Measurements from ENCODE around the gene ERC2. TPM values are rescaled to one million over a fixed set of nuclear protein-coding genes. Genes with fewer than 3 reads are reported as not detected.

The ERC2 gene
- total RNA-seq, 2 experiments from 2014 or later, result not detected

DNA sequence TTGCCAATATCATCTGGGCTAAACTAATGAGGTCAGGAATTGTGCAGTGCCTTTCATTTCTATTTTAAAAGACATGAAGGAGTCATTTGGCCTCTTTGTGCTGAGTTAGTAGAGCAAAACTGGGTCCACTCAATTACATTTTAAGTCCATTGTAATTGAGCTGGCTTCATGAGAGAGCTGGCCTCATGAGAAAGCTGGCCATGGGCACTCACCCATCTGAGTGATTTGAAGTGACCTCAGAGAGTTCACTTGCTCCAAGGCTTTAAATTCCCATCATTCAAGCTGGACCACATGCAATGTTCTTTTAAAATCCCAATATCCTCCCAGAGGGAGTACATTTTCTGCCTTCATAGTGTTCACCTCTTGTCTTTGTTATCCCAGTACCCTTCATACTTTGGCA lies 645.3 kb downstream of the ERC2 start:
- H3K9me2 ChIP-seq (ENCODE audit: insufficient read depth, low read length), result no peaks in the 10 kb centered on the region
- intact Hi-C loops (cut with micrococcal nuclease; ENCODE audit: unreplicated experiment), result no loop called here

DNA sequence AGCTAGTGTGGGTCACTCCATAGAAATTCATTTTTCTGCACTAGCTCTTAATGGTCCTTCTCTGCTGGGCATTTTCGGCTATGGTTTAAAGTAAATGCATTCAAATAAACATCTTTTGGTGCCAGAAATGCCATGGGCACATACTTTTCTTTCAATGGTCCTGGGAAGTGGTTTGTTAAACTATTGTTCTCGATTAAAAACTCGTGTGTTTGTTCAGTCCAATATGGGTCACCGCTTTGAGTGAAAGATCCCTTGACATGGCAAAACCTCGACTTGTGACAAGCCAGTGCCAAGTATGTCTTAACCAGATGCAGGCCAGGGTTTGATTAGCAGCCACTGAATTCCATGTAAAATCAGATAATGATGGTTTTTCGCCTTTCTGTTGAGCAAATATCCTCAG lies 649.3 kb downstream of the ERC2 start:
- H3K4me1 ChIP-seq (ENCODE audit: insufficient read depth, low read length, poor library complexity, severe bottlenecking), result peaks cover 10% of the 10 kb centered on the region
- no peaks in the 10 kb centered on the region for H3K9me2 ChIP-seq (ENCODE audit: insufficient read depth, low read length)
- H3K27ac ChIP-seq (ENCODE audit: low read depth, low read length, poor library complexity, severe bottlenecking), result no peak overlapping the region
- no peaks in the 10 kb centered on the region for H3K79me2 ChIP-seq (ENCODE audit: insufficient read depth, low read depth, low read length)
- no TSS peak for BruUV-seq (replicated peaks)
- H3K9me3 ChIP-seq (ENCODE audit: low read length), result no peaks in the 10 kb centered on the region
- intact Hi-C loops (cut with micrococcal nuclease; ENCODE audit: unreplicated experiment), result no loop called here
- ChIA-PET POLR2A (no interaction called here), CTCF (ENCODE audit: unreplicated experiment) (no interaction called here)
- TF ChIP-seq EZH2phosphoT487 (IDR thresholded peaks at IDR 0.05; ENCODE audit: borderline replicate concordance, low read depth, low read length), result no peak
- TF ChIP-seq, protein P1, sequence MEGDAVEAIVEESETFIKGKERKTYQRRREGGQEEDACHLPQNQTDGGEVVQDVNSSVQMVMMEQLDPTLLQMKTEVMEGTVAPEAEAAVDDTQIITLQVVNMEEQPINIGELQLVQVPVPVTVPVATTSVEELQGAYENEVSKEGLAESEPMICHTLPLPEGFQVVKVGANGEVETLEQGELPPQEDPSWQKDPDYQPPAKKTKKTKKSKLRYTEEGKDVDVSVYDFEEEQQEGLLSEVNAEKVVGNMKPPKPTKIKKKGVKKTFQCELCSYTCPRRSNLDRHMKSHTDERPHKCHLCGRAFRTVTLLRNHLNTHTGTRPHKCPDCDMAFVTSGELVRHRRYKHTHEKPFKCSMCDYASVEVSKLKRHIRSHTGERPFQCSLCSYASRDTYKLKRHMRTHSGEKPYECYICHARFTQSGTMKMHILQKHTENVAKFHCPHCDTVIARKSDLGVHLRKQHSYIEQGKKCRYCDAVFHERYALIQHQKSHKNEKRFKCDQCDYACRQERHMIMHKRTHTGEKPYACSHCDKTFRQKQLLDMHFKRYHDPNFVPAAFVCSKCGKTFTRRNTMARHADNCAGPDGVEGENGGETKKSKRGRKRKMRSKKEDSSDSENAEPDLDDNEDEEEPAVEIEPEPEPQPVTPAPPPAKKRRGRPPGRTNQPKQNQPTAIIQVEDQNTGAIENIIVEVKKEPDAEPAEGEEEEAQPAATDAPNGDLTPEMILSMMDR (conservative IDR thresholded peaks at IDR 0.05; ENCODE audit: low read length), result no peak
- H2AFZ ChIP-seq (ENCODE audit: low read length), result no peak overlapping the region
- no peak overlapping the region for H3K4me2 ChIP-seq (ENCODE audit: low read length)
- H3K4me3 ChIP-seq (ENCODE audit: low read depth, low read length, poor library complexity, severe bottlenecking), result no peak overlapping the region
- no peaks in the 10 kb centered on the region for H4K20me1 ChIP-seq (ENCODE audit: insufficient read depth, low read length)
- no peaks in the 10 kb centered on the region for H3K36me3 ChIP-seq (ENCODE audit: insufficient read depth, low read length)
- no peak for DNase-seq (ENCODE audit: low spot score)

More for the DNA sequence above, 645.3 kb downstream of the ERC2 start:
- H3K79me2 ChIP-seq (ENCODE audit: insufficient read depth, low read depth, low read length), result no peaks in the 10 kb centered on the region
- BruUV-seq (replicated peaks), result no TSS peak
- ChIA-PET CTCF (ENCODE audit: unreplicated experiment) (no interaction called here), POLR2A (no interaction called here)
- no peaks in the 10 kb centered on the region for H4K20me1 ChIP-seq (ENCODE audit: insufficient read depth, low read length)
- no peaks in the 10 kb centered on the region for H3K36me3 ChIP-seq (ENCODE audit: insufficient read depth, low read length)
- H3K4me1 ChIP-seq (ENCODE audit: insufficient read depth, low read length, poor library complexity, severe bottlenecking), result no peaks in the 10 kb centered on the region
- no peak overlapping the region for H3K4me2 ChIP-seq (ENCODE audit: low read length)
- H3K27ac ChIP-seq (ENCODE audit: low read depth, low read length, poor library complexity, severe bottlenecking), result no peak overlapping the region
- no peak overlapping the region for H2AFZ ChIP-seq (ENCODE audit: low read length)
- H3K4me3 ChIP-seq (ENCODE audit: low read depth, low read length, poor library complexity, severe bottlenecking), result no peak overlapping the region
- no peaks in the 10 kb centered on the region for H3K9me3 ChIP-seq (ENCODE audit: low read length)
- no peak for DNase-seq (ENCODE audit: low spot score)
- no peak for TF ChIP-seq EZH2phosphoT487 (IDR thresholded peaks at IDR 0.05; ENCODE audit: borderline replicate concordance, low read depth, low read length)
- TF ChIP-seq, protein P1 (conservative IDR thresholded peaks at IDR 0.05; ENCODE audit: low read length), result no peak

DNA sequence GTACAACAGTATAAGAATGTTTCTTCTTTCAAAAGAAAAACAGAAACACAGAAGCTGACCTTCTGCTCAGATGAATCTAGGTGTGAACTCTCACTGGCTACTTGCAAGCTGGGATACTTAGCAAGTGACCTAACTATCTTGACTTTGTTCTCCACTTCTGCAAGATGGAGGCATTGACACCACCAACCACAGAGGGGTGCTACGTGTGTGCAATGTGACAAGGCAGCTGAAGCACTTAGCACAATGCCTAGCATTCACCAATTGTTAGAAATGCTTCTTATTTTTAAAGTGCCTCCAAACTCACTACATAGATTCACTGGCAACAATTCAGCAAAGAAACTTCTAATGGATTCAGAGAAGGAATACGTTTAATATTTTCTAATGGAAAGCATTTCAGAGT lies 649.8 kb downstream of the ERC2 start:
- Histone ChIP-seq H4K20me1 (ENCODE audit: insufficient read depth, low read length) (no peaks in the 10 kb centered on the region), H3K4me3 (ENCODE audit: low read depth, low read length, poor library complexity, severe bottlenecking) (no peak overlapping the region), H3K9me2 (ENCODE audit: insufficient read depth, low read length) (no peaks in the 10 kb centered on the region), H3K79me2 (ENCODE audit: insufficient read depth, low read depth, low read length) (no peaks in the 10 kb centered on the region), H3K4me2 (ENCODE audit: low read length) (no peak overlapping the region), H2AFZ (ENCODE audit: low read length) (no peak overlapping the region), H3K27ac (ENCODE audit: low read depth, low read length, poor library complexity, severe bottlenecking) (no peak overlapping the region), H3K9me3 (ENCODE audit: low read length) (no peaks in the 10 kb centered on the region), H3K36me3 (ENCODE audit: insufficient read depth, low read length) (no peaks in the 10 kb centered on the region), H3K4me1 (ENCODE audit: insufficient read depth, low read length, poor library complexity, severe bottlenecking) (peaks cover 10% of the 10 kb centered on the region)
- no TSS peak for BruUV-seq (replicated peaks)
- POLR2A ChIA-PET, result no interaction called here
- TF ChIP-seq EZH2phosphoT487 (IDR thresholded peaks at IDR 0.05; ENCODE audit: borderline replicate concordance, low read depth, low read length), result no peak
- TF ChIP-seq, protein P1 (conservative IDR thresholded peaks at IDR 0.05; ENCODE audit: low read length), result peak; percentile 45; the same call in 1 of the 2 replicates
- DNase-seq (ENCODE audit: low spot score), result peak; percentile 10
- CTCF ChIA-PET (ENCODE audit: unreplicated experiment), result no interaction called here
- intact Hi-C loops (cut with micrococcal nuclease; ENCODE audit: unreplicated experiment), result no loop called here

Data from OCI-LY7 (cell line).